Neural progenitor cell (in vitro differentiated cells): ENCODE results near the gene RHO. TPM values are rescaled to one million over a fixed set of nuclear protein-coding genes. Genes with fewer than 3 reads are reported as not detected.

Experiments
- DNase-seq: peaks from one replicate; pipeline ENCODE4 v3.0.0-alpha.2; 2016; ENCODE audit warnings: low spot score
- H2AFZ ChIP-seq: fragments of 200-600 bp; sonication (generic); replicated peaks from 2 replicates; pipeline ENCODE4 v1.6.1; 2016; ENCODE audit warnings: antibody characterized with exemption
- H3F3A ChIP-seq: fragments of 200-600 bp; sonication (generic); 2 replicates; pipeline ENCODE4 v1.6.1; 2016; ENCODE audit warnings: antibody characterized with exemption, low read depth
- H3K27ac ChIP-seq: fragments of 200-600 bp; sonication (generic); 2 replicates; pipeline ENCODE4 v1.5.1; 2016; ENCODE audit warnings: mild to moderate bottlenecking
- H3K27me3 ChIP-seq: fragments of 200-600 bp; sonication (generic); 2 replicates; pipeline ENCODE4 v1.6.1; 2016; ENCODE audit warnings: mild to moderate bottlenecking, moderate library complexity
- H3K36me3 ChIP-seq: fragments of 200-600 bp; sonication (generic); 2 replicates; pipeline ENCODE4 v1.5.1; 2016
- H3K4me1 ChIP-seq: fragments of 200-600 bp; sonication (generic); 2 replicates; pipeline ENCODE4 v1.6.1; 2016; ENCODE audit warnings: mixed run types
- H3K4me2 ChIP-seq: fragments of 200-600 bp; sonication (generic); 2 replicates; pipeline ENCODE4 v1.6.1; 2016
- H3K4me3 ChIP-seq: fragments of 200-600 bp; sonication (generic); 2 replicates; pipeline ENCODE4 v1.5.1; 2016
- H3K79me2 ChIP-seq: fragments of 200-600 bp; sonication (generic); 2 replicates; pipeline ENCODE4 v1.6.1; 2016; ENCODE audit warnings: low read depth
- H3K9ac ChIP-seq: fragments of 200-600 bp; sonication (generic); 2 replicates; pipeline ENCODE4 v1.6.1; 2016
- H3K9me3 ChIP-seq: fragments of 200-600 bp; sonication (generic); 2 replicates; pipeline ENCODE4 v1.5.1; 2016; ENCODE audit warnings: low read depth
- H4K20me1 ChIP-seq: fragments of 200-600 bp; sonication (generic); 2 replicates; pipeline ENCODE4 v1.6.1; 2016; ENCODE audit warnings: low read depth
- H3K27ac Mint-ChIP-seq: 3 replicates; pipeline ENCODE4 v1.8.0; 2021; ENCODE audit warnings: mixed read lengths
- H3K27me3 Mint-ChIP-seq: 2 replicates; pipeline ENCODE4 v1.8.0; 2022; ENCODE audit warnings: low read depth, mild to moderate bottlenecking, inconsistent platforms, moderate library complexity, mixed read lengths; ENCODE audit not compliant: insufficient read depth
- H3K36me3 Mint-ChIP-seq: 3 replicates; pipeline ENCODE4 v1.8.0; 2021; ENCODE audit warnings: mixed read lengths
- H3K4me1 Mint-ChIP-seq: 3 replicates; pipeline ENCODE4 v1.8.0; 2021; ENCODE audit warnings: mixed read lengths
- H3K4me3 Mint-ChIP-seq: 3 replicates; pipeline ENCODE4 v1.8.0; 2021; ENCODE audit warnings: mild to moderate bottlenecking, moderate library complexity, mixed read lengths
- H3K9me3 Mint-ChIP-seq: 3 replicates; pipeline ENCODE4 v1.8.0; 2020; ENCODE audit warnings: mixed read lengths
- EZH2 ChIP-seq: fragments of 200-600 bp; sonication (generic); IDR thresholded peaks from 2 replicates; pipeline ENCODE4 v1.6.1; 2017; ENCODE audit warnings: antibody characterized with exemption, mild to moderate bottlenecking, moderate library complexity
- EZH2phosphoT487 ChIP-seq: fragments of 200-600 bp; sonication (generic); IDR thresholded peaks from 2 replicates; pipeline ENCODE4 v1.6.1; 2017; ENCODE audit warnings: antibody characterized with exemption
- total RNA-seq: library from RNA; depleted of rRNA; stranded (reverse); fragments of >200 nt; gene quantifications from 2 replicates; pipeline ENCODE4 v1.2.3, GENCODE V29; 2015; ENCODE audit warnings: low replicate concordance
- TF ChIP-seq, protein P1 (sequence below): fragments of 200-600 bp; sonication (generic); IDR thresholded peaks from 2 replicates; pipeline ENCODE4 v1.5.1; 2017; ENCODE audit warnings: antibody characterized with exemption, mild to moderate bottlenecking

The RHO gene
- total RNA-seq, 1 donor from 2014 or later = not detected

DNA sequence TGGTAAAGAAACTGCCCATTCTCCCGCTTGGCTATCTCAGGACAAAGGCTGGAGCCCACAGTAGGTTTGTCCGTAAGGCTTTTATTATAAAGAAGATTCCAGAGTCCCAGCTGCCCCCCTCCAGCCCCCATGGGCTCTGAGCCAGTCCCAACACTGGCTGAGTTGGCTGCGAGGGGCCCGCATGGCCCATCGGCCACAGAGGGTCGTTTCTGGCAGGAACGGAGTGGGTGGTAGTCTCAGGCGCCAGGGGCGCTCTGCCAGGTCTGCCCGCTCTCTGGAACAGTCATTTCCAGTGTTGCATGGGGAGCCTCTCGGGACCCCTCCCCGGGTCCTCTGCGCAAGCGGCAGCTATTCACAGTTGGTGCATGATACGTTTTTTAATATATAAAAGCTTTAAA is 26.7 kb downstream of the RHO start:
- Mint-ChIP-seq H3K27ac (peak overlapping the region; percentile 79), H3K4me1 (peaks cover 55% of the 10 kb centered on the region)
- no peaks in the 10 kb centered on the region for H3K27me3 ChIP-seq

DNA sequence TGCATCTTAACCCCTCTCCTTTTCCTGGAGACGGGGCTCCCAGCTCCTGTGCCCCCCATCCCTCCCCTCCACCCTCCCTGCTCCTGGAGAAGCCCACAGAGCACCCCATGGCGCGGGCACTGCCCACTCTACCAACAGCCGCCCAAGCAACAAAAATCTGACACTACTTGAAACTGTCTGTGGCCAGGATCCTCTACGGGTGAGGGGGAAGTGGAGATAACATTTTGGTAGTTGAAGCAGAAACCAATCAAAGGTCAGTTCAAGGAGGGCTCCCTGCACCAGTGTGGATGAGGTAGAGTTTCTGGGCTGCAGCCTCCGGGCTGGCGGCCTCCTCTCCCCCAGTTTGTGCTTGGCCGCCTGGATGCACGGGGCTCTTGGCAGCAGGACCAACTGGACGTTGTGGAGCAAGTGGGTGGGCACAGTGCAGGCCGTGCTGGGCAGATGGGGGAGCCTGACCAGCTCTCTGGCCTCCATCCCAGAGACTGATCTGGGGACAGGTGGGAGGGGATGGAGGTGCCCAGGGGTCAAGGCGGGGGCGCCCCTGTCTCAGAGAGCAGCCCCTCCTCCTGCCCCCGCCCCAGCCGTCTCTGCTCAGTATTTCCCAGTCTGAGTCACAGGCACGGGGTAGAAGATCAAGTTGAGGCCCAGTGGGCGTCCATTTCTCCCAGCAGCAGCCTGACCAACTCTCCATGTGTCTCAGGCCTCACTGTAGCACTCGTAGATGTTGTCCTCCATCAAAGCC is 27.3 kb downstream of the RHO start:
- no peaks in the 10 kb centered on the region for H3K9me3 ChIP-seq
- H3K79me2 ChIP-seq = no peaks in the 10 kb centered on the region
- Mint-ChIP-seq H3K27me3 (peaks cover 12% of the 10 kb centered on the region), H3K9me3 (no peaks in the 10 kb centered on the region), H3K27ac (no peak overlapping the region), H3K4me1 (peaks cover 59% of the 10 kb centered on the region), H3K4me3 (no peak overlapping the region), H3K36me3 (no peaks in the 10 kb centered on the region)
- no peak for TF ChIP-seq EZH2
- TF ChIP-seq, protein P1, sequence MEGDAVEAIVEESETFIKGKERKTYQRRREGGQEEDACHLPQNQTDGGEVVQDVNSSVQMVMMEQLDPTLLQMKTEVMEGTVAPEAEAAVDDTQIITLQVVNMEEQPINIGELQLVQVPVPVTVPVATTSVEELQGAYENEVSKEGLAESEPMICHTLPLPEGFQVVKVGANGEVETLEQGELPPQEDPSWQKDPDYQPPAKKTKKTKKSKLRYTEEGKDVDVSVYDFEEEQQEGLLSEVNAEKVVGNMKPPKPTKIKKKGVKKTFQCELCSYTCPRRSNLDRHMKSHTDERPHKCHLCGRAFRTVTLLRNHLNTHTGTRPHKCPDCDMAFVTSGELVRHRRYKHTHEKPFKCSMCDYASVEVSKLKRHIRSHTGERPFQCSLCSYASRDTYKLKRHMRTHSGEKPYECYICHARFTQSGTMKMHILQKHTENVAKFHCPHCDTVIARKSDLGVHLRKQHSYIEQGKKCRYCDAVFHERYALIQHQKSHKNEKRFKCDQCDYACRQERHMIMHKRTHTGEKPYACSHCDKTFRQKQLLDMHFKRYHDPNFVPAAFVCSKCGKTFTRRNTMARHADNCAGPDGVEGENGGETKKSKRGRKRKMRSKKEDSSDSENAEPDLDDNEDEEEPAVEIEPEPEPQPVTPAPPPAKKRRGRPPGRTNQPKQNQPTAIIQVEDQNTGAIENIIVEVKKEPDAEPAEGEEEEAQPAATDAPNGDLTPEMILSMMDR = no peak
- TF ChIP-seq EZH2phosphoT487 = no peak
- no peak overlapping the region for H2AFZ ChIP-seq
- H3K9ac ChIP-seq = no peak overlapping the region
- H3K36me3 ChIP-seq = no peaks in the 10 kb centered on the region
- no peak overlapping the region for H3K27ac ChIP-seq
- no peaks in the 10 kb centered on the region for H4K20me1 ChIP-seq
- no peak overlapping the region for H3K4me2 ChIP-seq
- no peak overlapping the region for H3K4me3 ChIP-seq
- no peak for DNase-seq
- no peaks in the 10 kb centered on the region for H3K27me3 ChIP-seq
- H3F3A ChIP-seq = peaks cover 9% of the 10 kb centered on the region
- peaks cover 46% of the 10 kb centered on the region for H3K4me1 ChIP-seq

More for the DNA sequence above, 26.7 kb downstream of the RHO start:
- peak overlapping the region; percentile 6 for H3K4me2 ChIP-seq
- TF ChIP-seq, protein P1 = no peak
- TF ChIP-seq EZH2phosphoT487 (no peak), EZH2 (no peak)
- Mint-ChIP-seq H3K36me3 (no peaks in the 10 kb centered on the region), H3K4me3 (no peak overlapping the region), H3K27me3 (peaks cover 12% of the 10 kb centered on the region), H3K9me3 (no peaks in the 10 kb centered on the region)
- peaks cover 42% of the 10 kb centered on the region for H3K4me1 ChIP-seq
- H3F3A ChIP-seq = peaks cover 9% of the 10 kb centered on the region
- DNase-seq = no peak
- no peaks in the 10 kb centered on the region for H3K79me2 ChIP-seq
- no peaks in the 10 kb centered on the region for H3K9me3 ChIP-seq
- no peaks in the 10 kb centered on the region for H3K36me3 ChIP-seq
- no peak overlapping the region for H3K4me3 ChIP-seq
- no peak overlapping the region for H3K9ac ChIP-seq
- H4K20me1 ChIP-seq = no peaks in the 10 kb centered on the region
- H3K27ac ChIP-seq = no peak overlapping the region
- no peak overlapping the region for H2AFZ ChIP-seq

DNA sequence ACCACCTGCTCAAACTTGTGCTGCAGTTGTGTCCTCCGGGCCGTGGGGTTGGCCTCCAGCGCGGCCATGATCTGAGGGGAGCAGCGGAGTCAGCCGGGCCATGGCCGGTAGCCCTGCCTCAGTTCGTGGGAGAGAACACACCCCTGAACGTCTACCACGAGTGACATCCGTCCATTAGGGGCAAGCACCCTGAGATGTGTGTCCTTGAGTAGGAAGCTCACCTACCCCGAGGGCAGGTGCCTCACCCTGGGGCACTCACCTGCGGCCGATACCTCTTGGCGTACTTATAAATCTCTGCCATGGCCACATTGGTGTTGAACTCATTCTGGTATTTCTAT is 27.9 kb downstream of the RHO start:
- no peaks in the 10 kb centered on the region for H4K20me1 ChIP-seq
- H3K79me2 ChIP-seq = no peaks in the 10 kb centered on the region
- no peak for DNase-seq
- H3K27ac ChIP-seq = no peak overlapping the region
- no peaks in the 10 kb centered on the region for H3K9me3 ChIP-seq
- peaks cover 52% of the 10 kb centered on the region for H3K4me1 ChIP-seq
- H3K27ac Mint-ChIP-seq = no peak overlapping the region
- H3F3A ChIP-seq = peaks cover 9% of the 10 kb centered on the region
- H3K36me3 Mint-ChIP-seq = no peaks in the 10 kb centered on the region
- no peaks in the 10 kb centered on the region for H3K36me3 ChIP-seq
- H3K27me3 Mint-ChIP-seq = peaks cover 11% of the 10 kb centered on the region
- no peak overlapping the region for H3K4me3 Mint-ChIP-seq
- TF ChIP-seq EZH2 (no peak), EZH2phosphoT487 (no peak)
- TF ChIP-seq, protein P1 = no peak
- H3K9me3 Mint-ChIP-seq = no peaks in the 10 kb centered on the region
- no peak overlapping the region for H2AFZ ChIP-seq
- H3K4me1 Mint-ChIP-seq = peaks cover 59% of the 10 kb centered on the region
- H3K27me3 ChIP-seq = no peaks in the 10 kb centered on the region
- no peak overlapping the region for H3K9ac ChIP-seq
- no peak overlapping the region for H3K4me3 ChIP-seq
- H3K4me2 ChIP-seq = no peak overlapping the region
